Retinal pigment epithelial cell (primary cell): Measurements from ENCODE around the gene HYLS1.

Experiments used
- DNase-seq: peaks from one replicate; pipeline ENCODE4 v3.0.0-alpha.2; 2010; ENCODE audit warnings: low read depth
- H3K4me3 ChIP-seq: 2 replicates; pipeline ENCODE4 v1.5.1; 2011; ENCODE audit warnings: mild to moderate bottlenecking, low read length, control low read depth, moderate library complexity
- TF ChIP-seq, protein P1 (sequence below): conservative IDR thresholded peaks from 2 replicates; pipeline ENCODE4 v1.5.1; 2011; ENCODE audit warnings: low read depth, low read length, control low read depth, inconsistent platforms

HYLS1 gene

DNA sequence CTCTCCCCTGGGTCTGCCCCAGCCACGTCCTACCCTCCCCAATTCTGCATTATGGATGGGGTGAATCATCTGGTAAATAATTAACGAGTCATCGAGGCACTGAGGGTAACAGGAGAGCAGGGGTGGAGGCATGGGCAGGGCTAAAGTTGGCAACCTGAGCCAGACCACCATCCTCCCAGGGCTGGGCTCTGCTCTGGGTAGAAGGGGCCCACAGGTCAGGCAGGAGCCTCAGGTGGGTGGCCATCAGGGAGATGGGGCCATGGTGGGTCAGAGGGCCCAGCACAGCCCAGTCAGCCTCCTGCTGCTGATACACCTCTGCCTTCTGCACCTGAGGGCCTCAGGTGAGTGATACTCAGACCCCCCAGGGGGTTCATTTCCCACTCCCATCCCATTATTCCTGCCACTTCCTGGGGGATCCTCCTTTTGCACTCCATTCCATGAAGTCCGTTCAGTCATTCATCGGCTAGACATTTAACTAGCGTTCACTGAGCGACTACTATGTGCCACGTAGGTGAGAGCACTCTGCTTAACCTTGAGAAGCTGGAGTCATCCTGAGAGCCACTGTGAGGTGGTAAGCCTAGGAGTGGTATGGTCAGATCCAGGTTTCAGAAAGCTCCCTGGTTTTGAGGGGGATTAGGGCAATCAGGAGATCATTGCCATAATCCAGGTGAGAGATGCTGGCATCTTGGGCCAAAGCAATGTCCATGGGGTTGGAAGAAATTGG, 58.5 kb downstream of the HYLS1 start, which contains the start of gene VSIG10L2:
VSIG10L2 (plus strand) TSS at position 248 of the 724 bp plus-strand sequence; CDS start at position 260, 12 bp downstream.
- no peak within 1 kb of the TSS for H3K4me3 ChIP-seq
- TF ChIP-seq, protein P1, sequence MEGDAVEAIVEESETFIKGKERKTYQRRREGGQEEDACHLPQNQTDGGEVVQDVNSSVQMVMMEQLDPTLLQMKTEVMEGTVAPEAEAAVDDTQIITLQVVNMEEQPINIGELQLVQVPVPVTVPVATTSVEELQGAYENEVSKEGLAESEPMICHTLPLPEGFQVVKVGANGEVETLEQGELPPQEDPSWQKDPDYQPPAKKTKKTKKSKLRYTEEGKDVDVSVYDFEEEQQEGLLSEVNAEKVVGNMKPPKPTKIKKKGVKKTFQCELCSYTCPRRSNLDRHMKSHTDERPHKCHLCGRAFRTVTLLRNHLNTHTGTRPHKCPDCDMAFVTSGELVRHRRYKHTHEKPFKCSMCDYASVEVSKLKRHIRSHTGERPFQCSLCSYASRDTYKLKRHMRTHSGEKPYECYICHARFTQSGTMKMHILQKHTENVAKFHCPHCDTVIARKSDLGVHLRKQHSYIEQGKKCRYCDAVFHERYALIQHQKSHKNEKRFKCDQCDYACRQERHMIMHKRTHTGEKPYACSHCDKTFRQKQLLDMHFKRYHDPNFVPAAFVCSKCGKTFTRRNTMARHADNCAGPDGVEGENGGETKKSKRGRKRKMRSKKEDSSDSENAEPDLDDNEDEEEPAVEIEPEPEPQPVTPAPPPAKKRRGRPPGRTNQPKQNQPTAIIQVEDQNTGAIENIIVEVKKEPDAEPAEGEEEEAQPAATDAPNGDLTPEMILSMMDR, result no peak
- DNase-seq, result no peak

DNA sequence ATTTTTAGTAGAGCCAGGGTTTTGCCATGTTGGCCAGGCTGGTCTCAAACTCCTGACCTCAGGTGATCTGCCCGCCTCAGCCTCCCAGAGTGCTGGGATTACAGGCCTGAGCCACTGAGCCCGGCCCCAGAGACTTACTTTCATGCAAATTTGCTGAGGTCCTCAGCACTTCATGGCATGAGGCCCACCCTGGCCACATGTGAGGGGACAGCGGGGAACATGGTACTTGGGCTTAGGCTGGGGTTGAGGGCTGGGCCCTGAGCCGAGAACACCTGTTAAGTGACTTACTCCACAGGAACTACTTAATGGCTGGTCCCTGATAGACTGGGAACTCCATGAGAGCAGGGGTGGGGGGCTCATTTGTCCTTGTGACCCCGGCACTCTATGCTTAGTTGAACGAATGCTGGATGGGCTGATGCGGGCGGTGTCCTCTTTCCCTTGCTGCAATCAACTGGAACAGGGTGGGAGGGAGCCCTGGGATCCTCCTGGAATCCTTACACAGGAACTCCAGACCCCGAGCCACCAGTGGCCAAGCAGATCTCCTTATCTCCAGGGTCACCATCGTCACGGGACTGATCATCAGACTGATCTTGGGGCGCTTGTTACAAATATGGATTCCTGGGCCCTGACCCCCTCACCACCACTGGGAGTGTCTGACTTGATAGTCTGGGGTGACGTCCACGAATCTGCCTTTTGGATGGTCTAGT, 59.4 kb downstream of the HYLS1 start:
- H3K4me3 ChIP-seq, result no peak overlapping the region
- TF ChIP-seq, protein P1, result no peak
- no peak for DNase-seq

DNA sequence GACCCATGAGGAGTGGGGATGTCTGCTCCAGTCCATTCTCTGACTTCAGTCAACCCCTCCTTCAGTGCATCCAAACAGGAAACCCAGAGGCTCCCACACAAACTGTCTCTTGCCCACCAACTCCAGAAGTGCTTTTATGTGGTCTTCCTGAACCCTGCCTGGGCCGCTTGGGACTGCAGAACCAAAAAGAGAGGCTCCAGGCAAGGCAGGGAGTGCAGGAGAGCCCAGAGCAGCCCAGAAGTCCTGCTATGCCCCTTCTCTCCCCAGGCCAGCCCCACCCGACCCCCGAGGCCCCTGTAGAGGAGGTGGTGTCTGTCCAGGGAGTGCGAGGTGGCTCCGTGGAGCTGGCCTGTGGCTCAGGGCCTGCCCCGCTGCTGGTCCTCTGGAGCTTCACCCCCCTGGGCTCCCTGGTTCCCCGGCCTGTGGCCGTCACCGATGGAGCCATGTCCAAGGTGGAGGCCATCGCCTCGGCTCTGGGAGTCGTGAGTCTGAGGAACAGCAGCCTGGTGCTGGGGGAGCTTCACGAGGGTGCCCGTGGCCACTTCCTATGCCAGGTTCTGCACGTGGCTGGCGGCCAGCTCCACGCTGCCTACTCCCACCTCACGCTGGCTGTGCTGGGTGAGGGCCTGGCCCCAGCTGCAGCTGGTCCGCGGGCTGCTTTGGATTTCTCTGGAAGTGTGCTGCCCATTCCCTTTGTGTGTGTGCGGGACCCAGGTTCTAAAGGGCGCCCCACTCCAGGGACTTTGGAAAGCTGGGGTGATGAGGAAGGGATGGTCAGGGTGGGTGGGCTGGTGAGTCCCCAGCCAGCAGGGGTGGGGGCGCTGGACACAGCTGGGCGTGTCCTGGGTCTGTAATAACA, 60.2 kb downstream of the HYLS1 start:
- no peak for DNase-seq
- TF ChIP-seq, protein P1, result no peak
- no peak overlapping the region for H3K4me3 ChIP-seq

DNA sequence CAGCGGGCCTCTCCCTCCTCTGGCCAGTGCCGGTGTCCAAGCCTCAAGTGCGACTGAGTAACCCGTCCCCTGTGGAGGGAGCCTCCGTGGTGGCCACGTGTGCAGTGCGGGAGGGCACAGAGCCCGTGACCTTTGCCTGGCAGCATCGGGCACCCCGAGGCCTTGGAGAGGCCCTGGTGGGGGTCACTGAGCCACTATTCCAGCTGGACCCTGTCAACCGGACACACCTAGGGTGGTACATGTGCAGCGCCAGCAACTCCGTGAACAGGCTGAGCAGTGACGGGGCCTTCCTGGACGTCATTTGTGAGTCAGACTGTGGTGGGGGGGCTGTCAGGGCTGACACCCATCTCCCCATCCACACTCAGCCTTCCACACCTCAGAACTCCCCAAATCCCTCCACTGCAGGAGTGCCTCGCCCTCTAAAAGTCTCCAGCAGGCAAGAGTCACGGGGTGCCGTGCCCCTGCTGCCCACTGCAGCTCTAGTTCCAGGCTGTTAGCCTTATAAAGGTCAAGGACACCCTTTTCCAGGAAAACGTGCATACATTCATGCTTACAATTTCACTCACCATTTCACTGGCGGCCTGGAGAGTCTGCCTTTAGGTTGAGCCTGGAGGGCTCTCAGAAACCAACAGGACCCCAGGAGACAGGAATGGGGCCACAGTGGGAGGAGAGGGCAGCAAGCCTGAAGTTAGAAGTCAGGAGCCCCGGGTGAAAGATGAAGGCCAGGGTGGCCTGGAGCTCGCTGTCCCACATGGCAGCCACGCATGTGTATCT, 61.0 kb downstream of the HYLS1 start:
- no peak for DNase-seq
- TF ChIP-seq, protein P1, result no peak

DNA sequence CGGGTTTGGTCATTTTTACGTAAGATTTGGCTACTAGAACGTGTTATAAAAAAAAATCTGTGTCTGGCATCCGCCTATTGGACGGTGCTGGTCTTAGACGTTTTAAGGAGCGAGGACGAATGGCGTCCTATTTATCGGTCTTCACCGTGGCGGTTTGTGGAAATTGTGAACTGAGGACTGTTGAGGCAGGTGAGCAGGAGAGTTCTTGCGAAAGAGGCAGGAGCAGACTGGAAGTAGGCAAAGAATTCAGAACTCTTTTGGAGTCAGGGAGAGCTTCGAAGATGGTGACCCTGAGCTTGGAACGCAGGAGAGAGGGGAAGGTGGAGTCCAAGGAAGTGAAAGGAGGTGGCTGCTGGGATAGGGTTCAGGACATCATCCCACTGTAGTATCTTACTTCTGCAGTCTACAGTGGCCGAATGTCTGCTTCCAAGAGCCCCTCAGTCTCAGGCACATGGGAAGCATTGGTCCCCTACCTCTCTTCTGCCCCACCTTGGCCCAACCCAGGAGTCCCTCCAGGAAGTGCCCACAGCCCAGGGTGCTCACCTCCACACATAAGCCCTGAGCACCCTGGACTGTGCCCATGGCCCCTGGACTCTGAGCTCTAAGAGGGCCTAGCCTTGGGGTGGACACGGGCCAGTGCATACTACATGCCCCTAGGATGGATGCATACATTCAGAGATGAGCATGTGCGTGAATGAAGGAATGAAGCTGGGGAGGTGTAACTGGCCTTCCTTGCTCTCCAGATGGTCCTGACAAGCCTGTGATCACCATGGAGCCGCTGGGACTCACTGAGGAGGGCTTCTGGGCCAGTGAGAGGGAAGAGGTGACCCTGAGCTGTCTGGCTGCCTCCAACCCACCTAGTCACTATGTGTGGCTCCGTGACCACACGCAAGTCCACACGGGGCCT, 62.1 kb downstream of the HYLS1 start:
- no peak for DNase-seq

More for the DNA sequence above, 61.0 kb downstream of the HYLS1 start:
- no peak overlapping the region for H3K4me3 ChIP-seq

More for the DNA sequence above, 62.1 kb downstream of the HYLS1 start:
- H3K4me3 ChIP-seq, result no peak overlapping the region
- TF ChIP-seq, protein P1, result no peak
